ENCODE data around the gene CKB. TPM values are rescaled to one million over a fixed set of nuclear protein-coding genes. Genes with fewer than 3 reads are reported as not detected.

The CKB gene
- total and polyA plus RNA-seq, 9 of the 15 experiments (the other 6 are each of a cell fraction or from before 2014, with no cell fraction given) = 23.9 to 692 (median 132) TPM

- peaks cover 28% of the 10 kb centered on the region for H3K79me2 ChIP-seq (ENCODE audit: control insufficient read depth, insufficient read depth, low read length)
- ATAC-seq = no peak
- no peak overlapping the region for H3K4me3 ChIP-seq
- ChIA-PET POLR2A (no interaction called here), CTCF (ENCODE audit: low intra/inter-chr PET ratio) (no interaction called here)
- WGBS (ENCODE audit: insufficient coverage, low coverage, missing lambda C conversion rate) = 80% methylated on average over 8 of the region's 10 CpGs
- no peaks in the 10 kb centered on the region for H3K9me1 ChIP-seq (ENCODE audit: control insufficient read depth, insufficient read depth, low read length)
- no peak for TF ChIP-seq TAF7 (tag; IDR thresholded peaks at IDR 0.05)
- TF ChIP-seq TFAP4 (CRISPR knock-in tag; IDR thresholded peaks at IDR 0.05; ENCODE audit: borderline replicate concordance) = 0 out of 2 replicates have a peak, but pooled peaks have one; percentile 14
- peaks cover 38 to 90% of the 10 kb centered on the region in 2 experiments for H3K4me1 ChIP-seq (replicated peaks in 1 of 2; ENCODE audit: control insufficient read depth in 2 of 2, insufficient read depth in 2 of 2, low read length in 2 of 2)
- H3K27ac ChIP-seq (ENCODE audit: extremely low read depth, low read depth, low read length) = no peak overlapping the region
- H3K27me3 ChIP-seq (ENCODE audit: control insufficient read depth in 2 of 2, insufficient read depth in 2 of 2, low read length in 2 of 2) = no peaks in the 10 kb centered on the region
- no peak overlapping the region for H2AFZ ChIP-seq (ENCODE audit: low read depth, low read length)
- BruUV-seq (replicated peaks) = TSS peak; percentile 35
- in situ Hi-C loops (cut with MboI) = no loop called here
- H3K4me2 ChIP-seq (ENCODE audit: insufficient read depth, low read length) = no peak overlapping the region
- FAIRE-seq = no peak
- H3K9me3 ChIP-seq (replicated peaks; ENCODE audit: control insufficient read depth, insufficient read depth, low read depth, low read length) = no peaks in the 10 kb centered on the region
- H3K36me3 ChIP-seq (ENCODE audit: control insufficient read depth, insufficient read depth, low read length) = peaks cover 23% of the 10 kb centered on the region; the same call in 1 of the 3 replicates
- H3K9ac ChIP-seq (ENCODE audit: insufficient read depth in 1 of 2, low read depth in 2 of 2, low read length in 2 of 2) = no peak overlapping the region
- intact Hi-C loops (cut with micrococcal nuclease) = loop anchor here (10.0 kb wide), 1 partner anchor 129 kb away; no protein-coding TSS in a partner anchor
- DNase-seq (ENCODE audit: extremely low read depth in 1 of 4, low spot score in 3 of 4) = no peak
- peaks cover 13% of the 10 kb centered on the region; the same call in 1 of the 2 replicates for H4K20me1 ChIP-seq (replicated peaks; ENCODE audit: control insufficient read depth, insufficient read depth, low read length)
Measured at GRCh38 chr14:103523575-103523954, 935 bp upstream of the CKB start.

GRCh38 chr14:103521951-103522563 lies 573 bp downstream of the CKB start:
- in situ Hi-C loops (cut with MboI) = no loop called here
- H3K4me1 ChIP-seq (replicated peaks in 1 of 2; ENCODE audit: control insufficient read depth in 2 of 2, insufficient read depth in 2 of 2, low read length in 2 of 2) = peaks cover 41 to 93% of the 10 kb centered on the region in 2 experiments
- TF ChIP-seq HNRNPUL1 (IDR thresholded peaks at IDR 0.05; ENCODE audit: low read length) (no peak), KLF10 (CRISPR knock-in tag; IDR thresholded peaks at IDR 0.05) (no peak), ZNF592 (IDR thresholded peaks at IDR 0.05) (no peak), ZNF212 (CRISPR knock-in tag; IDR thresholded peaks at IDR 0.05) (no peak), NRF1 (conservative IDR thresholded peaks at IDR 0.05 in 1 of 2, IDR thresholded peaks at IDR 0.05 in 1 of 2) (peak; percentile 60 to 72), ADNP (tag; IDR thresholded peaks at IDR 0.05) (no peak), CREB1 (IDR thresholded peaks at IDR 0.05) (peak; percentile 10; the same call in 1 of the 2 replicates), CREB1 (CRISPR knock-in tag; IDR thresholded peaks at IDR 0.05) (no peak; the same call in 1 of the 2 replicates)

More at GRCh38 chr14:103521951-103522563, 573 bp downstream of the CKB start:
- Histone ChIP-seq H3K4me3 (peak overlapping the region; percentile 60), H3K9me3 (replicated peaks; ENCODE audit: control insufficient read depth, insufficient read depth, low read depth, low read length) (no peaks in the 10 kb centered on the region), H2AFZ (ENCODE audit: low read depth, low read length) (no peak overlapping the region), H3K79me2 (ENCODE audit: control insufficient read depth, insufficient read depth, low read length) (peaks cover 23% of the 10 kb centered on the region), H3K9ac (ENCODE audit: insufficient read depth in 1 of 2, low read depth in 2 of 2, low read length in 2 of 2) (peak overlapping the region; percentile 73 to 93), H3K9me1 (ENCODE audit: control insufficient read depth, insufficient read depth, low read length) (no peaks in the 10 kb centered on the region), H3K27me3 (ENCODE audit: control insufficient read depth in 2 of 2, insufficient read depth in 2 of 2, low read length in 2 of 2) (no peaks in the 10 kb centered on the region), H3K36me3 (ENCODE audit: control insufficient read depth, insufficient read depth, low read length) (peaks cover 23% of the 10 kb centered on the region; the same call in 1 of the 3 replicates), H3K4me2 (ENCODE audit: insufficient read depth, low read length) (peak overlapping the region; percentile 78), H3K27ac (ENCODE audit: extremely low read depth, low read depth, low read length) (peak overlapping the region; percentile 83), H4K20me1 (replicated peaks; ENCODE audit: control insufficient read depth, insufficient read depth, low read length) (peaks cover 13% of the 10 kb centered on the region; the same call in 1 of the 2 replicates)
- ChIA-PET POLR2A (interaction anchor here (0.6 to 2.5 kb wide), 9 partner anchors 11 to 1106 kb away, joined by 3 to 12 read pairs (median 3); no protein-coding TSS in a partner anchor), CTCF (ENCODE audit: low intra/inter-chr PET ratio) (no interaction called here)
- ATAC-seq (no peak), DNase-seq (ENCODE audit: extremely low read depth in 1 of 4, low spot score in 3 of 4) (peak in 3 of 4 experiments; percentile 48 to 66 (median 63)), FAIRE-seq (no peak)
- WGBS (ENCODE audit: insufficient coverage, low coverage, missing lambda C conversion rate) = 1% methylated on average over 9 of the region's 74 CpGs
- no TSS peak for BruUV-seq (replicated peaks)
- intact Hi-C loops (cut with micrococcal nuclease) = loop anchor here (10.0 kb wide), 1 partner anchor 127 kb away; no protein-coding TSS in a partner anchor
